PC-3 (cell line): ENCODE results near the gene OLFML2B.

Experiments used
- EZH2 ChIP-seq: fragments of 300-600 bp; sonication (generic); IDR thresholded peaks from one replicate; pipeline ENCODE4 v1.6.1; 2017; ENCODE audit warnings: antibody characterized with exemption, mild to moderate bottlenecking, low read length; ENCODE audit not compliant: unreplicated experiment
- EZH2phosphoT487 ChIP-seq: fragments of 300-600 bp; sonication (generic); IDR thresholded peaks from 2 replicates; pipeline ENCODE4 v1.6.1; 2018; ENCODE audit warnings: mild to moderate bottlenecking, antibody characterized with exemption, low read length, borderline replicate concordance
- TF ChIP-seq, protein P1 (sequence below): fragments of 300-600 bp; sonication (generic); conservative IDR thresholded peaks from 2 replicates; pipeline ENCODE4 v1.5.1; 2017; ENCODE audit warnings: antibody characterized with exemption, low read depth, mild to moderate bottlenecking, low read length

DNA sequence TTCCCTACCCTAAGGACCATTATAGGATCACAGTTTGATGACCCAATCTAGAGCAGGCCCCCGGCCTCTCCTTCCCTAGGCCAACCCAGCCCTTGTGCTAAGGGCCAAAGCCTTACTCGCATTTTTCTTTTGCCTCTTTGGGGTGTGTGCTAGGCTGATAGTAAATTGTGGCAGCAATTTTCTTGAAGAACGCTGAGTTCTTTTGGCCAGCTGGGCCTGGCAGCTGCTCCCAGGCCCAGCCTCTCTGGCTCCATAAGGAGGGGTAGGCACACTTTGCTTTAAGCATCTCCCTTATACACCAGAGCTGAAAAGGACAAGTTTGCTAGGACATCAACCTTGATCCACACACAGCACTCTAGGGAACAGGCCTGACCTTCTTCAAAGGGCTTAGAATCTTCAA lies 4.2 kb downstream of the OLFML2B start:
- TF ChIP-seq, protein P1, sequence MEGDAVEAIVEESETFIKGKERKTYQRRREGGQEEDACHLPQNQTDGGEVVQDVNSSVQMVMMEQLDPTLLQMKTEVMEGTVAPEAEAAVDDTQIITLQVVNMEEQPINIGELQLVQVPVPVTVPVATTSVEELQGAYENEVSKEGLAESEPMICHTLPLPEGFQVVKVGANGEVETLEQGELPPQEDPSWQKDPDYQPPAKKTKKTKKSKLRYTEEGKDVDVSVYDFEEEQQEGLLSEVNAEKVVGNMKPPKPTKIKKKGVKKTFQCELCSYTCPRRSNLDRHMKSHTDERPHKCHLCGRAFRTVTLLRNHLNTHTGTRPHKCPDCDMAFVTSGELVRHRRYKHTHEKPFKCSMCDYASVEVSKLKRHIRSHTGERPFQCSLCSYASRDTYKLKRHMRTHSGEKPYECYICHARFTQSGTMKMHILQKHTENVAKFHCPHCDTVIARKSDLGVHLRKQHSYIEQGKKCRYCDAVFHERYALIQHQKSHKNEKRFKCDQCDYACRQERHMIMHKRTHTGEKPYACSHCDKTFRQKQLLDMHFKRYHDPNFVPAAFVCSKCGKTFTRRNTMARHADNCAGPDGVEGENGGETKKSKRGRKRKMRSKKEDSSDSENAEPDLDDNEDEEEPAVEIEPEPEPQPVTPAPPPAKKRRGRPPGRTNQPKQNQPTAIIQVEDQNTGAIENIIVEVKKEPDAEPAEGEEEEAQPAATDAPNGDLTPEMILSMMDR, result no peak
- TF ChIP-seq EZH2 (no peak), EZH2phosphoT487 (no peak)
